ENCODE measurements around the gene ITPR1.

DNA sequence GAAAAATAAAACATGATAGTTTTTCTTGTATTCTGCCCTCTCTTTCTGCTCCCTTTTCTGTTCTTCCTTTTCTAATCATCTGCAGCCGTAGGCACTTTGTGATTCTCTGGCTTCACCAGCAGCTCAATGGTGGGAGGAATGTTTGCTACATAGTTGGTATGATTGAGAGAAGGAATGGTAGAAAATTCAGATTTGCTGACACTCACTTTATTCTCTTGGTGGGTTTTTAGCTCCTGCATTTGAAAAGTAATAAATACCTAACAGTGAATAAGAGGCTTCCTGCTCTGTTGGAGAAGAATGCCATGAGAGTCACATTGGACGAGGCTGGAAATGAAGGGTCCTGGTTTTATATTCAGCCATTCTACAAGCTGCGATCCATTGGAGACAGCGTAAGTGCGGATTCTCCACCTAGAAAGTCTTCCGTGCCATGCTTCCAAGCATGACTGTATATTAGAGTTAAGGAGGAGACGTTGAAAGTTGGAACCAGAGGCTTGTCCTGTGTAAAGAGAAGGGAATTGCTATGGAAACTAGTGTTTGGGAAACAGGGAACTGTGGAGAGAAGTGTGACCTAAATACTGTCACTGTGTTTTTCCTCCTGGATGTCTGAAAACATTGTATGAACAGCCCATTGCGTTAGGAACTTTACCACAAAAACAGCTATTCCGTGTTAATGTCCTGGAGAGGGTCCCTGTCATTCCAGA, 148.9 kb downstream of the ITPR1 start:
- TF ChIP-seq, protein P1, sequence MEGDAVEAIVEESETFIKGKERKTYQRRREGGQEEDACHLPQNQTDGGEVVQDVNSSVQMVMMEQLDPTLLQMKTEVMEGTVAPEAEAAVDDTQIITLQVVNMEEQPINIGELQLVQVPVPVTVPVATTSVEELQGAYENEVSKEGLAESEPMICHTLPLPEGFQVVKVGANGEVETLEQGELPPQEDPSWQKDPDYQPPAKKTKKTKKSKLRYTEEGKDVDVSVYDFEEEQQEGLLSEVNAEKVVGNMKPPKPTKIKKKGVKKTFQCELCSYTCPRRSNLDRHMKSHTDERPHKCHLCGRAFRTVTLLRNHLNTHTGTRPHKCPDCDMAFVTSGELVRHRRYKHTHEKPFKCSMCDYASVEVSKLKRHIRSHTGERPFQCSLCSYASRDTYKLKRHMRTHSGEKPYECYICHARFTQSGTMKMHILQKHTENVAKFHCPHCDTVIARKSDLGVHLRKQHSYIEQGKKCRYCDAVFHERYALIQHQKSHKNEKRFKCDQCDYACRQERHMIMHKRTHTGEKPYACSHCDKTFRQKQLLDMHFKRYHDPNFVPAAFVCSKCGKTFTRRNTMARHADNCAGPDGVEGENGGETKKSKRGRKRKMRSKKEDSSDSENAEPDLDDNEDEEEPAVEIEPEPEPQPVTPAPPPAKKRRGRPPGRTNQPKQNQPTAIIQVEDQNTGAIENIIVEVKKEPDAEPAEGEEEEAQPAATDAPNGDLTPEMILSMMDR (IDR thresholded peaks at IDR 0.05; ENCODE audit: insufficient read depth, low read depth, low read length) = no peak
- TF ChIP-seq EZH2 (IDR thresholded peaks at IDR 0.05; ENCODE audit: insufficient read depth, low read length) = no peak
